Mesodermal cell (in vitro differentiated cells): Measurements from ENCODE around the gene SLC17A9.
A peak's percentile ranks its signal among the peaks of the same experiment; 100 is the strongest.

ENCODE experiments used
- H3K27ac ChIP-seq: 2 replicates; pipeline ENCODE4 v1.7.0; 2013; ENCODE audit warnings: mild to moderate bottlenecking, low read depth, low read length, moderate library complexity; ENCODE audit not compliant: severe bottlenecking
- H3K36me3 ChIP-seq: 2 replicates; pipeline ENCODE4 v1.7.1; 2013; ENCODE audit warnings: mild to moderate bottlenecking, low read length, moderate library complexity; ENCODE audit not compliant: control insufficient read depth, insufficient read depth
- H3K4me1 ChIP-seq: one replicate; pipeline ENCODE4 v1.7.1; 2013; ENCODE audit warnings: mild to moderate bottlenecking, low read length; ENCODE audit not compliant: insufficient read depth, control insufficient read depth, poor library complexity, severe bottlenecking
- H3K4me3 ChIP-seq: 2 replicates; pipeline ENCODE4 v1.7.0; 2013; ENCODE audit warnings: low read length, control low read depth, mild to moderate bottlenecking; ENCODE audit not compliant: insufficient read depth, poor library complexity, severe bottlenecking; ENCODE audit errors: extremely low read depth
- H3K9me3 ChIP-seq: 2 replicates; pipeline ENCODE4 v1.7.1; 2013; ENCODE audit warnings: mild to moderate bottlenecking, low read length, moderate library complexity; ENCODE audit not compliant: control insufficient read depth
- WGBS, 2 experiments: methylation state at CpG; one replicate each; pipeline ENCODE4 v1.1.5; 2013; ENCODE audit warnings: missing lambda C conversion rate in 2 of 2; ENCODE audit not compliant: insufficient coverage in 2 of 2; 5-methylcytosine and 5-hydroxymethylcytosine counted together

Gene SLC17A9

DNA sequence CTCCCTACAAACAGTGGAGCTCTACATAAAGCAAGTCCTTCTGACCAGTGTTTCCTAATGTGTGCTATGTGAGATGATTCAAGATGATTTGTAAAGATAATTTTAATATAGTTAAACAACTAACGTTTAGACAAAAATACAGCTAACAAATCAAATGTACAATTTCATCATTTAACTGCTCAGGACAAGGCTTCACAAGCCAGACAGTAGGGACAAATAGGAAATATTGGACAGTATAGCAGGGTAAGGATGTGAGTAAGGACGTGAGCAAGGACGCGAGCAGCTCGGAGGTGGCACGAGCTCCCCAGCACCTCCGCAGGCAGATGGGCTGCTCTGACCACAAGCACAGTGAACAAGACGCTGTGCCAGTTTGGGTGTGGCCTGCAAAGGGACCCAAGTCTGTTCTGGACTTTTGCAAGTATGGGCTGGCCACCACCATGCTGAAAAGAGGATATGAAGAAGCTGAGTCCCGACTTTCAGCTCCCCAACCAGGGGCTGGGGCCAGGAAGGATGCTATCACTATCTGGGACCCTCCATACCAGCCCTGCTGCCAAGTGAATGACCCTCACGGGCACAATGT is 40.7 kb upstream of the SLC17A9 start:
- Histone ChIP-seq H3K4me3 (no peak overlapping the region), H3K9me3 (no peaks in the 10 kb centered on the region), H3K36me3 (peaks cover 76% of the 10 kb centered on the region), H3K27ac (no peak overlapping the region), H3K4me1 (peaks cover 14% of the 10 kb centered on the region)
- 98 to 100% methylated on average over 8 to 9 of the region's 10 CpGs for WGBS, 2 experiments

DNA sequence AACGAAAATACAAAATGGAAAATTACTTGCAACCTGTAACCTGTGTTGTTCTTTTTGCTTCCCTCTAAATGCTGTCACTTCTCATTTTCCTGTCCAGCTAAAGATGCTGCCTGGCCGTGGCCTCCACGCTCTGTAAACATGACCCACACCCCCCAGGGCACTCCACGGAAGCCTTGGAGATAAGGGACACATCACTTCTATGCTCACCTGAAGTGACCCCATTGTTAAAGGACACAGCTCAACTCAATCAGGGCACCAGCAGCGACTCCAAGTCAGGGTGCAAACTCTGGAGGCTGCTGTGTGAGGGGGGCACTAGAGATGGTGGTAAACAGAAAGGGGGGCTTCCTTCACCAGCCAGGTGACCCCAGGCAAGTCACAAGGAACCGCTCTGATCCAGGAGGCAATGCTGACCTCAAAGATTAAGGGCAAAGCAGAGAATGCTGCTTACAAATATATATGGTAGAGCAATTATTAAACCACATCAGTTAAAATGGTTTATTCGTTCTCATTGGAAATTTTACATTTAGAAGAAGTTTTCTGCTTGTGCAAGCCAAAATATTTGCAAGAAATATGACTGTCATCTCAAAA is 39.4 kb upstream of the SLC17A9 start:
- Histone ChIP-seq H3K4me3 (no peak overlapping the region), H3K36me3 (peaks cover 62% of the 10 kb centered on the region), H3K9me3 (no peaks in the 10 kb centered on the region), H3K4me1 (peaks cover 22% of the 10 kb centered on the region), H3K27ac (no peak overlapping the region)
- WGBS, 2 experiments = 94 to 100% methylated on average over 3 of the region's 7 CpGs

DNA sequence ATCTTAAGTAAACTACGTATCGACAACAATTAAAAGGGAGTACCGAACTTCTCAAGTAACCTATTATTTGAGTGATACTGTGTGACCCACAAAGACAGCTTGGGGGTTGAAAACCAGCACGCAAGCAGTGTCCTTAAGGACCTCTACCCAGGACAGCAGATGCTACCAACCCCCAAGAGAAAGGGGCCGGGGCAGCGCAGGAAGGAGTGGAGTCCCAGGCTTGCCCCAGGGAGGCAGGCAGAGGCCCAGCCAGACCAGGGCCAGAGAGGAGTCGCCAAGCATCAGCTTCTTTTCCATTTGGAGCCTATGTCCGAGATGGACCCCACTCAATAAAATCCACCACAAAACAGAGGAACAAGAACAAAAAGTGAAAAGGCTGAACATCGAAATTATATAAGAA is 38.1 kb upstream of the SLC17A9 start:
- Histone ChIP-seq H3K9me3 (no peaks in the 10 kb centered on the region), H3K4me3 (no peak overlapping the region), H3K27ac (peak overlapping the region; percentile 68), H3K36me3 (peaks cover 49% of the 10 kb centered on the region), H3K4me1 (peaks cover 31% of the 10 kb centered on the region)
- WGBS, 2 experiments = 88 to 100% methylated on average over 1 to 4 of the region's 9 CpGs

DNA sequence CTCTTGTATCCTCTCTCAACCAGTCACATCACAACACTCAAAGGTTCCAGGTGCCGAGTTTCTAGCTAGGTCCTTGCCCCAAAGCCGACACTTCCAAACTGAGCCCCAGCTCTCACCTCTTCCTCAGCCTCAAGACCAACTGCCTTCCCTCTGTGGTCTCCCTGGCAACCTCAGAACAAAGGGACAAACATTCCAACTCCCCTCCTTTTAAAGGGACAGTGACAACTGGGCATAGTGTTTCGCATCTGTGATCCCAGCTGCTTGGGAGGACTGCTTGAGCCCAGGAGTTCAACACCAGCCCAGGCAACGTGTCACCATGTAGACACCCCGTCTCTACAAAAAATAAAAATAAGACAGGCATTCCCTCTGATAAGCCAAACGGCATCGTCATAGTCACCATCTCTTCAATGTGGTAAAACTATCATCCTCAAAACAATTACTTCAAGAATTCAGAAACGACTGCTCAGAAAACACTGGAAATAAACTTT is 37.5 kb upstream of the SLC17A9 start:
- peaks cover 32% of the 10 kb centered on the region for H3K4me1 ChIP-seq
- WGBS, 2 experiments = 50 to 60% methylated on average over 8 of the region's 8 CpGs
- peak overlapping the region; percentile 78 for H3K27ac ChIP-seq
- H3K9me3 ChIP-seq = no peaks in the 10 kb centered on the region
- no peak overlapping the region for H3K4me3 ChIP-seq
- peaks cover 44% of the 10 kb centered on the region for H3K36me3 ChIP-seq

DNA sequence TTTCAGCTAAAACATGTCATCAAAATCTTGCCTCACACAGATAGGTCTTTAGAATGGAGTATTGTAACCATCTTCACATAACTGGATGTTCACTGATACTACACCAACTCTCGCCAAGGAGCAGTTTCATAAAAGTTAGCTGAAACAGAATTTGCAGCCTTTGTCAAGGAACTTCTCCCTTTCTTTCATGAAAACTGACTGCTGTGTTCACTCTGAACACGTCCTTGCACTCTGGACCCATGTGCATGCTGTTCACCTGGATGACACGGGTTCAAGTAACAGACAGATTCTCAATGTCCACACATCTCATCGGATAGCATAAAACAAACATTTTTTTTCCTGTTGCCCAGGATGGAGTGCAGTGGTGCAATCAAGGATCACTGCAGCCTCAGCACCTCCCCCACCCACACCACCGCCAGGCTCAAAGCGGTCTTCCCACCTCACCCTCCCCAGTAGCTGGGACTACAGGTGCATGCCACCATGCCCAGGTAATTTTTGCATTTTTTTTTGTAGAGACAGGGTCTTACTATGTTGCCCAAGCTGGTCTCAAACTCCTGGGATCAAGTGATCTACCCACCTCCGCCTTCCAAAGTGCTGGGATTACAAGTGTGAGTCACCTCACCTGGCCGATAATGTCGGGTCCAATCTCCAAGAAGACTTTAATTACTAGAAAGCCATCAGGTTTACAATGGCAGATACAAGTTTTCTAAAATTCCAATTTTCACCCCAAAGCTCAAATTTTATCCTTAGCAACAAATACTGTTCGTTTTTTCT is 35.6 kb upstream of the SLC17A9 start:
- Histone ChIP-seq H3K4me3 (no peak overlapping the region), H3K9me3 (no peaks in the 10 kb centered on the region), H3K36me3 (peaks cover 25% of the 10 kb centered on the region), H3K27ac (peak overlapping the region; percentile 10), H3K4me1 (peaks cover 49% of the 10 kb centered on the region)
- 87 to 93% methylated on average over 8 of the region's 10 CpGs for WGBS, 2 experiments

DNA sequence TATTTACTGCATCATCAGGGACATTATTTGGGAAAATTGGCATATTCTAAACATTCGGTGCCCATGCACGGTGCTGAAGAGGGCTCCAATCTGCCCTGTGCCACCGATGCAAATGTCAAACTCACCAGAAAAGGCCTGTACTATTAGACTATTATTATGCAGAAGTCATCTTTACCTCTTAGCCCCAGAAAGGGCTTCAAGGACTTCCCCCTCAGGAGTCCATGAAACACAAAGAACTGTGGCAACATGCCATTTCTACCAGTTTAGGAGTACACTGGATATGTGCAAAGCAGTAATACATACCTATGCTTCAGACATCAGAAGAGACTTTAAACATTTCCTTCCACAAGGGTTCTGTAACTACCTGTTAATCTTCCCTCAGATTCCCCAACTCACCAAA is 34.8 kb upstream of the SLC17A9 start:
- H3K27ac ChIP-seq = no peak overlapping the region
- no peaks in the 10 kb centered on the region for H3K9me3 ChIP-seq
- H3K4me3 ChIP-seq = no peak overlapping the region
- peaks cover 17% of the 10 kb centered on the region for H3K36me3 ChIP-seq
- peaks cover 52% of the 10 kb centered on the region for H3K4me1 ChIP-seq
- WGBS, 2 experiments = 41 to 74% methylated on average over 2 to 3 of the region's 3 CpGs

DNA sequence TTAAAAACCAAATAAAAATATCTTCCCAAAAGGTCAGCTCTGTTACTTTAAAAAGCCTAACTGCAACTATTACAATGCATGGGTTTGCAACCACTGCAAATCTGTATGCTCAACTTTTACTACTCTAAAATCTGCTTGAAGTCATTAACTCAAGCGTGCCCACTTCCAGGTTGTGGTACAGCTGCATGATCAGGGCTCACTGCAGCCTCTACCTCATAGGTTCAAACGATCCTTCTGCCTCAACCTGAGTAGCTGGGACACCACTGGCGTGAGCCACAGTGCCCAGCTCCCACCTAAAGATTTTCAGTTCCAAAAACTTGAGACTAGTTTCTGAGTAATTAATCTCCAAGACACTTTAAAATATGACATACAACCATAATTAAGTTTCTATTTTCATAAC is 34.4 kb upstream of the SLC17A9 start:
- no peak overlapping the region for H3K4me3 ChIP-seq
- H3K36me3 ChIP-seq = peaks cover 13% of the 10 kb centered on the region
- H3K9me3 ChIP-seq = no peaks in the 10 kb centered on the region
- peaks cover 55% of the 10 kb centered on the region for H3K4me1 ChIP-seq
- no peak overlapping the region for H3K27ac ChIP-seq
- 76 to 78% methylated on average over 3 of the region's 3 CpGs for WGBS, 2 experiments

DNA sequence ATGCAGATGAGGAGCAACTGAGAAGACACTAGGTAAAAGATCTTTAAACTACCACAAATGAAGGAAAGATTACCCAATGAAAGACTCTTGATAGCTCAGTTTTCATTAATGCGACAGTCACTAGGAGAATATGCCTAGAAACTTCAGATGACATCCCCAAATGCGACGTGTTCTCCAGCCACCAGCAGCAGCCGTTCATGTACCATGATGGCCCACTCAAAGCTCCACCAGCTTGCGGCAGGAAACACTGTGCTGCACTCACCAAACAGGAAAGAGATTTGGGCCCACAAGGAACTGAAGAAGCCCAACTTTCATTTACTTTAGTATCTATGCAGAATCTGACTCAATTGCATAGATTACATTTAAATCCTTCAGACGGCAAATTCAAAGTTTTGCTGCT is 33.7 kb upstream of the SLC17A9 start:
- WGBS, 2 experiments = 89 to 92% methylated on average over 5 to 6 of the region's 6 CpGs
- H3K27ac ChIP-seq = no peak overlapping the region
- H3K4me3 ChIP-seq = no peak overlapping the region
- peaks cover 6% of the 10 kb centered on the region for H3K36me3 ChIP-seq
- no peaks in the 10 kb centered on the region for H3K9me3 ChIP-seq
- H3K4me1 ChIP-seq = peaks cover 62% of the 10 kb centered on the region

DNA sequence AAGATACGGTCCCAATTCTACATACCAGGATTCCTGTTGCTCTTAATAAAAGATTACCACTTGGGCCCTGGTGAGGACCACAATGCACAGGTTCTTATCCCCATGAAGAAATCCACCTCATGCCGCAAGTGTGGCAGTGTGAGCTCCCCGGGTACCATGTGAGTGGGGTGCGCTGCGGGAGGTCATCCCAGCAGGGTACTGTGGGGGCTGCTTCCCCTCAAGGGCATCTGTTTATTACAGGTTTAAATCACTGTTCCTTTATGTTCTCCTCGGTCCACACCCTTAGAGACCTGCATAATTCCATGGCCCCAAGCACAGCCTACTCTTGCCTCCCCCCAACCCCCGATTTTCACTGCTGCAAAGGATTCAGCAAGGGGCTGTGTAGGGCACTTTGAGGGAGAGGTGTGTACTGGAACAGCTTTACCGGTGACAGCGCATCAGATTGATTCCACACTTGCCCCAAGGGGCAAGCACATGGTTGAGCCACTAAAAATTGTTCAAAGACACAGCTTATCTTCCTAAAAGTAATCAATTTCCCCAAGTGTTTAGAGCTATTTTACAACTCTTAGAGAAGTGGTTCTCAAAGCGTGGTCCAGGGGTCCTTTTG is 32.4 kb upstream of the SLC17A9 start:
- 89% methylated on average over 3 to 7 of the region's 10 CpGs for WGBS, 2 experiments
- Histone ChIP-seq H3K9me3 (no peaks in the 10 kb centered on the region), H3K27ac (peak overlapping the region; percentile 29), H3K4me1 (peaks cover 67% of the 10 kb centered on the region), H3K36me3 (no peaks in the 10 kb centered on the region), H3K4me3 (no peak overlapping the region)

DNA sequence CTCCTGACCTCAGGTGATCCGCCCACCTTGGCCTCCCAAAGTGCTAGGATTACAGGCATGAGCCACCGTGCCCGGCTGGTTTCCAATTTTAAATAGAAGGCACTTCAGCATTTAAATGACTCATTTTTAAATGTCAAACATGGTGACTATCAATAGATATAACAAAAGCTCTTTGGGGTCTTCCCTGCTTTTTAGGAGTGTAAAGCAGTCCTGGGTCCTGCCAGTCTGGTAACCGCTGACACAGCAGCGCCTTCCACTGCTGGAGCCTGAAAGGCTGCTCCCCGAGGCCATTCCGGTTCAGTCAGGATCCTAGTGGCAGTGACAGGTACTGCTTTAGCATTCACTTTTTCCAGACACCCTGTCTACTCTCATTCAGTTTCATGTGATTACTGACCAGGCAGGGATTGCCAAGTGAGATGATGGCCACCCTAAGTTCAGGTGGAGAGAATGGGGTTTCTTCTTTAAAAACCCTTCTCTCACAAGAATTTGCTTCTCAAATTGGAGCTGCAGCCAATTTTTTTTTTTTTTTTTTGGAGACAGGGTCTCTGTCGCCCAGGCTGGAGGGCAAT is 31.3 kb upstream of the SLC17A9 start:
- no peak overlapping the region for H3K4me3 ChIP-seq
- H3K27ac ChIP-seq = peak overlapping the region; percentile 16
- H3K36me3 ChIP-seq = no peaks in the 10 kb centered on the region
- no peaks in the 10 kb centered on the region for H3K9me3 ChIP-seq
- H3K4me1 ChIP-seq = peaks cover 65% of the 10 kb centered on the region
- 51 to 69% methylated on average over 4 to 5 of the region's 8 CpGs for WGBS, 2 experiments
